GM19324 (cell line): ENCODE results near the gene CD8A.
"Not testable (repeated sequence)": the region's sequence is repeated elsewhere in the genome, so short reads cannot be mapped to it uniquely, and the experiment has no call there.

ENCODE experiments used
- ATAC-seq: cut with Tn5 transposase; IDR thresholded peaks from one replicate; pipeline ENCODE4 v1.9.1; 2021; ENCODE audit warnings: mild to moderate bottlenecking, moderate library complexity; ENCODE audit not compliant: unreplicated experiment, low FRiP score

Gene CD8A

GRCh38 chr2:86790676-86791572, at the start of gene CD8A:
CD8A (minus strand) TSS chr2:86790913; CDS start chr2:86790825, 88 bp downstream.
- ATAC-seq, result no peak

DNA sequence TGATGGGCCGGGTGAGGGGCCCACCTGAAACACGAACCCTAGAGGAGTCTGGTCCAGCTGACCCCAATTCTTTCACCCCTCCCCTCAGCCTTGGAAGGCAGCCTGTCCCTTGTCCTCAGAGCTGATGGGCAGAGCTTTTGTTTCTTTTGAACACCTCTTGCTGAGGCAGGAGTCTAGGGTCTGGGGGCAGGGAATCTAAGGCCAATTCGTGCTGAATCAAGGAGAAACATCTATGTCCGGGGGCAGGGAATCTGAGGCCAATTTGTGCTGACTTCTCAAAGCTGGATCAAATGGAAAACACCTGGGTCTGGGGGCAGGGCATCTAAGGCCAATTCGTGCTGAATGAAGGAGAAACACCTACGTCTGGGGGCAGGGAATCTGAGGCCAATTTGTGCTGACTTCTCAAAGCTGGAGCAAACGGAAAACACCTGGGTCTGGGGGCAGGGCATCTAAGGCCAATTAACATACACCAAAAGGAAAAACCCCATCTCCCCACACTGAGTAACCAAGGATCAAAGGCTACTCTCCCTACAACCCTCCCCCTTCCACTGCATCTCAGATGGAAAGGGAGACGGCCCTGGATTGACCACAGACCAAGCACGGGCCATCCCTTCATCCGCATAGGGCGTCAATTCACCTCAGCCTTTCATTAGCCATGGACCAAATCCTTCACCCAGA, 49.3 kb upstream of the CD8A start:
- not testable (repeated sequence) for ATAC-seq

DNA sequence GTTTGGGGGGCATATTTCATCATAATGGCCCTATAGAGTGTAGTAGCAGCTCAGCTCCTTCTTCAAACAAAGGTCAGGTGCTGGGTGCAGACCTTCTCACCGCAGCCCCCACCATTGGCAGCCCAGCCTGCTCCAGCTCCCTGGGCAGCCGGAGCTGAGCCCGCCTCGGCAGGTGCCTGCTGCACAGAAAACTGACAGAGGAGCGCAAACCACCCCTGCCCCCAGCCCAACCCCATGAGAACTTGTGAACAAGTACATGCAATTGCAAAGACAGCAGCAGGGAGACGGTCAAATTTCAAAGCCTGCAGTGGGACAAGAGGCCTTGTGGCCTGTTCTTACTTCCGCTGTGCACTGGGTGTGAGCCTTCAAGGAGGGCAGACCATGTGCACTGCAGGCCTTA, 48.7 kb upstream of the CD8A start:
- not testable (repeated sequence) for ATAC-seq

GRCh38 chr2:86837714-86838113, 47.0 kb upstream of the CD8A start:
- ATAC-seq, result not testable (repeated sequence)

- not testable (repeated sequence) for ATAC-seq
Observed at GRCh38 chr2:86836915-86837695, 46.4 kb upstream of the CD8A start.

DNA sequence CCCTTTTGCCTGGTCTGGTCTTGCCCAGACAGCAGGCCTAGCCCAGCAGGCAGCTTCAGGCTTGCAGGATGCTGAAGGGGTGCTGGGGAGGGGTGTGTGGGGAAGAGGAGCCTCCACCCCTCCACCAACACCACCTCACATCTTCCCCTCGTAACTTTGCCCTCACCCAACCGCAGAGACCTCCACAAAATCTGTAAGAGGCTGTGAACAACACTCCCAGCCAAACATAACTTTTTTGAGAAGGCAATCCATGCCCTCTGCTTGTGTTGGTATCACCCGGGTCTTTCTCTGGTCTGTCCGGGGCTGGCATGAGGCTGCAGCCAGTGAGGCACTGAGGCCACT, 44.8 kb upstream of the CD8A start:
- ATAC-seq, result not testable (repeated sequence)

DNA sequence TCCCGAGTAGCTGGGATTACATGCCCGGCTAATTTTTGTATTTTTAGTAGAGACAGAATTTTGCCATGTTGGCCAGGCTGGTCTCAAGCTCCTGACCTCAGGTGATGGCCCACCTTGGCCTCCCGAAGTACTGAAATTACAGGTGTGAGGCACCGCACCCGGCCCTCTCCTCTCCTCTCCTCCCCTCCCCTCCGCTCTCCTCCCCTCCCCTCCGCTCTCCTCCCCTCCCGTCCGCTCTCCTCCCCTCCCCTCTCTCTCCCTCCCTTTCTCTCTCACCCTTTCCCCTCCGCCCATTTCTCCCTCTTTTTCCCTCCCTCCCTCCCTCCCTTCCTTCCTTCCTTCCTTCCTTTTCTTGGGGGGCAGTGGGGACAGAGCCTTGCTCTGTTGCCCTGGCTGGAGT, 42.6 kb upstream of the CD8A start:
- no peak for ATAC-seq

GRCh38 chr2:86832334-86833096, 41.8 kb upstream of the CD8A start:
- ATAC-seq, result no peak

GRCh38 chr2:86831537-86831936, 40.8 kb upstream of the CD8A start:
- no peak for ATAC-seq

GRCh38 chr2:86826951-86827350, 36.2 kb upstream of the CD8A start:
- no peak for ATAC-seq

DNA sequence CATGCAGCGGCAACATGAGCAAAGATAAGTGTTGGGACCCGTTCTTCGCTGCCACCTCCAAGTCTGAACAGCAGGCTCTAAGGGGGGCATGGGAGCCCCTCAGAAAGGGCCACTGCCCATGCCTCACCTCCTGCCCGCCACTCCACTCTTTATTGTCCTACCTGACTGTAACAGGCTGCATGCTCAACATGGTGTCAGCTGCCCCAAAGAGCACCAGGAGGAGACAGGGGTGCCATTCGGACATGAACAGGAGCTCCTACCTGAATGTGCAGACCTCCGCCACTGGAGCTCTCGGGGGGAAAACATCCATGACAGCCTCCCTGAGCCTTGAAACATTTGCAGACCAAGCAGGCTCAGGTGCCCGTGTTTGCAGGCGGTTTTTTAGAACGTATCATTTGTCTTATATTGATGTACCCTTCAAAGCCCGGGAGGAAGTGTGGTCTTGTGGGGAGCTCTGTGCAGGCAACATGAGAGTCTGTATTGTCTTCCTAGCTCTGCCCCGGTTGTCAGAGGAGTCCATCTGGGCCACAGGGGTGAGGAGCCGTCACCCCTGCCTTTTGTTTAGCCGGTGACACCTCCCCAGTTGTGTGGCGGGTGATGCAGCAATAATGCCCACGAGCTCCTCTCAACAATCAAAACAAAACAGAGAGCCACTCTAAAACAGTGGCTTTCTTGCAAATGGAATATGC, 35.1 kb upstream of the CD8A start:
- no peak for ATAC-seq

- ATAC-seq, result no peak
Observed at GRCh38 chr2:86825036-86825692, 34.5 kb upstream of the CD8A start.

- no peak for ATAC-seq
Observed at GRCh38 chr2:86822668-86823345, 32.1 kb upstream of the CD8A start.

- ATAC-seq, result no peak
Observed at GRCh38 chr2:86821842-86822241, 31.1 kb upstream of the CD8A start.

DNA sequence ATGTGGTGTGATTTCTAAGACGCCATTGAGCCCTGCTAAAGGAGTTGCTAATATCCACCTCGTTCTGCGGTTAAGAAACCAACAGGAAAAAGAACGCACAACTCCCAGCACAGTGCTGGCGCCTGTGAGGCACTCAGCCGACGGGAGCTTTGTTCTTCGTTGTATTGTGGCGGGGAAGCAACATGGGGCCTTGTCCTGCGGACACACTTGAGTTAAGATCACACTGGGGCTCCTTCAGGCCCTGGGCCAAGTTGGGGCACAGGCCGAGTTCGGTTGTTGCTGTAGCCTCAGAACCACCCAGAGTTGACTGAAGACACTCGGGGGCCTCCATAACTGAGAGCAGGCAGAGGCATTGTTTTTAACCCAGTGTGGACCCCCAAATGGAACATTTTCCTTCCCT, 30.6 kb upstream of the CD8A start:
- ATAC-seq, result no peak

GRCh38 chr2:86818957-86819356, 28.2 kb upstream of the CD8A start:
- no peak for ATAC-seq

DNA sequence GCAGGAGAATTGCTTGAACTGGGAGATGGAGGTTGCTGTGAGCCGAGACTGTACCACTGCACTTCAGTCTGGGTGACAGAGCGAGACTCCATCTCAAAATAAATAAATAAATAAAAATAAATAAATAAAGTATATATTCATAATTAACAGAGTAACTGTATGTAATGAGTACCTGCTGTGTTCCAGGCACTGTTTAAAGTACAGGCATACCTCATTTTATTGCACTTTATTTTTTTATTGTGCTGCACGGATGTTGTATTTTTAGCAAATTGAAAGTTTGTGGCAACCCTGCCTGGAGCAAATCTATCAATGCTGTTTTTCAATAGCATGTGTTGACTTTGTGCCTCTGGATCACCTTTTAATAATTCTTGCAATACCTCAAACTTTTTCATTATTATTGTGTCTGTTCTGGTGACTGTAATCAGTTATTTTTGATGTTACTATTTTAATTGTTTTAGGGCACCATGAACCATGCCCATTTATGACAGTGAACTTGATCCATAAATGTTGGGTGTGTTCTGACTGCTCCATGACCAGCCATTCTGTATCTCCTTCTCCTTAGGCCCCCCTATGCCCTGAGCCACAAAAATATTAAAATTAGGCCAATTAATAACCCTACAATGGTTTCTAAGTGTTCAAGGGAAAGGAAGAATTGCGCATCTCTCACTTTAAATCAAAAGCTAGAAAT, 27.5 kb upstream of the CD8A start:
- ATAC-seq, result no peak

DNA sequence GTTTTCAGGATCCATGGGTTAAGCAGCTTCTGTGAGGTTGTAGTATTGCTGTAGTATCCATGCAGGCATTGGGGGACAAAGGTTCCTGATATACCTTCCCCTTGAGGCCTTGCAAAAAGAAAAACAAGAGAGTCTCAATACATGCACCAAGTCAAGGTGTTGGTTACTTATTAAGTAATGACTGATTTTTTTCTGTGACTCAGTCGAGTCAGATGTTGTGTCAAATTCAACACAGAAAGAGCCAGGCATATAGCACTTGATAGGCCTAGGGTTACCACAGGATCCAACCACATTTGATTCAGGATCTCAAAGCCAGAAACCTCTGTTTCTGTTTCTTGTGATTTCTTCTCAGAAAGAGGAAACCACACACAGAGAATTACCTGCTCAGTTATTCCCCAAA, 24.9 kb upstream of the CD8A start:
- ATAC-seq, result no peak
